Frontal cortex (tissue), 4 donors: ENCODE data around the gene POLR2H. TPM values are rescaled to one million over a fixed set of nuclear protein-coding genes. Genes with fewer than 3 reads are reported as not detected.

Experiments used
- DNase-seq, 2 donors: peaks; one replicate each; pipeline ENCODE4 v3.0.0; 2012; ENCODE audit warnings: low spot score in 2 of 2
- FAIRE-seq: peaks from 2 replicates; lab custom pipeline; 2012; peaks lifted over from hg19 to GRCh38; lab: Jason Lieb, UNC
- total RNA-seq: library from RNA; depleted of rRNA; stranded (reverse); fragments of >200 nt; gene quantifications from one replicate; pipeline ENCODE4 v1.2.3, GENCODE V29; 2014
- donor health status: control.
- donor health status: control.
- donor health status: control.

POLR2H gene
- total RNA-seq, 1 donor from 2014 or later = 33.8 TPM

- FAIRE-seq (no peak), DNase-seq (no peak)
These were observed 10.9 kb upstream of the POLR2H start for GRCh38 chr3:184350618-184351017.

DNA sequence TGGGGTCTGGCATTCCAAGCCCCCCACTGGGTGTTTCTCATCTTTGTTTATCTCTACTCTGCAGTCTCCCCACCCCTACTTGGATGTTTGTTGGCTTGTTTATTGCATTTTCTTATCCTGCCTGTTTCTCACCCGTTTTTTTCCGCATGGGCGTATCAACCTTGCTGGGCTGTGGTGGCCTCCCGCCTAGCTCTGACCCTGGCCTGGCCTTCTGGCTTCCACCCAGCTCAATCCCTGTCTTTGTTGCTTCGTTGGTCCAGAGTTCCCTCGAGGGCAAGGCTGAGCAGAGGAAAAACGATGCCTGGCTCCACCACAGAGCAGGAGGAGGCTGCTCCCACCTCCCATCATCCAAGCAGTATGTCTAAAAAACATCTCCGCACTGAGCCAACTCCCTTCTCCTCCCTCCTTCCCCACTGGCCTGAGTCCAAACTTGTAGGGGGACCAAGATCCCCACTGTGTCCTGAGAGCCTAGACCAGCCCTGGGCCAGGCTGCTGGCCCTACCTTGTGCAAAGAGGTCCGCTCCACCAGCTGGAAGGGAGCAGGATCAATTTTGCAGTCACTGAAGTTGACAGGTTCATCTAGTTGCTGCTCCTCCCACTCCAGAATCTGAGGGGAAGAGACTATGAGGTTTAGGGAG lies 9.9 kb upstream of the POLR2H start:
- FAIRE-seq = no peak
- no peak for DNase-seq

DNA sequence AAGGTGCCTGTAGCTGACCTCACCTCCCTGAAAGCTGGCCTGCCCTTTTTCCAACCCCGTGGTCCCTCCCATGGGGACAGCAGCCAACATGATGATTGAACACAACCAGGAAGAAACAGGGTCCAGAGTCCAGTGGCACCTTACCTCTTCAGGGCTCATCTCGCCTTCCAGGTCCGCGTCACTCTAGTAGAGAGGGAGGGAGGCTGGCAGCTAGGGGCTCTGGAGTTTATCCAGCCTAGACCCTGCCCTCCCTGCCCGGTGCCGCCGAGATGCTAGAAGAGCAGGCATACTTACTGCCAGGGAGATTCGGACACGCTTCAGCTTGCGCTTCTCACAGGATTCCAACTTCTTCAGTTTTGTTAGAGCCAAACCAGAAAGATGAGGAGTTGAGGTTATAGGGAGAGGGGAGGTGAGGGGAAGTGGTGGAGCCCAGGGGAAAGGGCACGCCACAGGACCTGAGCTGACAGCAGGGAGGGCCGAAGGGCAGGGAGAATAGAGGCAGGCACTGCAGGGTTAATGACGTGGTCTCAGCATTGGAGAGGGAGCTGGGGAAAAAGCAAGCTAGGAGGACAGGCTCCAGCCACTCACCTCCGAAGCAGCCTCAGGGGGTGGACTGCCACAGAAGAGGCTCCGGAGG lies 9.2 kb upstream of the POLR2H start:
- DNase-seq (no peak), FAIRE-seq (no peak)

GRCh38 chr3:184352897-184353545 lies 8.5 kb upstream of the POLR2H start:
- FAIRE-seq (no peak), DNase-seq (no peak)

- DNase-seq = no peak
These were observed 8.0 kb upstream of the POLR2H start for GRCh38 chr3:184353546-184353941.

DNA sequence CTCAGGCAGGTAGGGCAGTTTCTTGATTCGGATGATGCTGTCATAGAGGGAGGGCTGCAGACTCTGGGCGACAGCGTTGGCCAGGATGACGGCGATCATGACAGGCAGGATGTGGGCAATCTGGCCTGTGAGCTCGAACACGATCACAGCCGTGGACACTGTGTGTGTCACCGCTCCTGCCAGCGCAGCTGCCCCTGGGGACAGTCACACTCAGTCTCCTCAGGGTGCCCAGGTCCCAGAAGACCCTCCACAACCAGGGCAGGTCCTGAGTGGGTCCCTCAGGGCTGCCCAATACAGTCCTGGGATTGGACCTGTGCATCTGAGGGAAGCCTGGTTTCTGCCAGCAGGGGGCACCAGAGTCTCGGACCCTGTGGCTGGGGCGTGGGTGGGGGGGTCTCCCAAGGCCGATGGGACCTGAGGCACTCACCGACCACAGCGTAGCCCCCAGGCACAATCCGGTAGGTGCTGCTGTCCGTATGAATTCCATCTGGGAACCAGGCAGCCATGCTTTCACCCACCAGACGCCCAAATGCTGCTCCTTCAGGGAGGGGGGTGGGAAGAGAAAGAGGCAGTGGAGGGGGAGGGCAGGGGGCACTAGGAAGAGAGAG lies 7.3 kb upstream of the POLR2H start:
- DNase-seq (no peak), FAIRE-seq (no peak)

More at GRCh38 chr3:184353546-184353941, 8.0 kb upstream of the POLR2H start:
- FAIRE-seq = no peak

GRCh38 chr3:184354754-184355153 lies 6.8 kb upstream of the POLR2H start:
- DNase-seq (no peak), FAIRE-seq (no peak)

GRCh38 chr3:184355261-184356040 lies 6.1 kb upstream of the POLR2H start:
- no peak for FAIRE-seq

GRCh38 chr3:184357248-184358123 lies 4.0 kb upstream of the POLR2H start:
- no peak for DNase-seq
- no peak for FAIRE-seq

More at GRCh38 chr3:184355261-184356040, 6.1 kb upstream of the POLR2H start:
- DNase-seq = no peak

GRCh38 chr3:184358124-184358767 lies 3.3 kb upstream of the POLR2H start:
- DNase-seq = no peak
- no peak for FAIRE-seq

DNA sequence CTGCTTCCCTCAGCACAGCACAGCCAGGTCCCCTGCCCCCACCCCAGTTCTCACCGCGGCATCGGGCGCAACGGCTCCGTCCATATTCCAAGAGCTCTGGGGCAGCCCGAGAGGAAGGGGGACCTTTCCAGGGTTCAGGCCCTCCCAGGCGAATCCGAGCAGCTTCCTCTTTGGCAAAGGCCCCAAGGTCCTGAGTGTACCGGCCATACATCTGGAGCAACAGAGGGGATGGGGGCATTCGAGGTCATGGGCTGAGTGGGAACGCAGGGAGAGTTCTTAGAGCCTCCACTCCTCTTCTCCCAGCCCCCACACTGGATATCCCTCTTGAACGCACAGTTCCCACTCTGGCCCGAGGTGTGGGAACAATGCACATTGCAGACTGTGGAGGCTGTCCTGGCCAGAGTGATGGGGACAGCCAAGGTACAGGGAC lies 2.6 kb upstream of the POLR2H start:
- FAIRE-seq = no peak
- no peak for DNase-seq

DNA sequence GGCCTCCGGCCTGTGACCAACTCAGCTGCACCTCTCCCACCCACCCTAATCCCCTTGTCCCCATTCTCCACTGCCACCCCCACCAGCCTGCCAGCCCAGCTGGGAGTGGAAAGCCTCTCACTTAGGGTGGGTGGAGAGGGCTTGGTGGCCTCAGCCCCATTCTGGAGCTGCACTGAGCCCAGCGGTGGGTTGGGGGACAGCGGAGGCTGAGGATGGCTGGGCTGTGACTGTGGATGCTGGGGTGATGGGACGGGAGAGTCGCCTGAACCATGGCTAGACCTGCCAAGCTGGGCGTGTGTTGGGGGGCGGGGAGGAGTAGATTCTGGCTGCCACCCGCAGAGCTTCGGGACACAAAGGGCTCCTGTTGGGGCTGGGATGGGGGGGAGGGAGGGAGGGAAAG lies 1.9 kb upstream of the POLR2H start:
- DNase-seq (no peak), FAIRE-seq (no peak)

GRCh38 chr3:184360070-184360928 lies 1.2 kb upstream of the POLR2H start:
- DNase-seq (no peak), FAIRE-seq (no peak)

GRCh38 chr3:184360929-184361531 lies 480 bp upstream of the POLR2H start:
- FAIRE-seq = no peak
- no peak for DNase-seq

DNA sequence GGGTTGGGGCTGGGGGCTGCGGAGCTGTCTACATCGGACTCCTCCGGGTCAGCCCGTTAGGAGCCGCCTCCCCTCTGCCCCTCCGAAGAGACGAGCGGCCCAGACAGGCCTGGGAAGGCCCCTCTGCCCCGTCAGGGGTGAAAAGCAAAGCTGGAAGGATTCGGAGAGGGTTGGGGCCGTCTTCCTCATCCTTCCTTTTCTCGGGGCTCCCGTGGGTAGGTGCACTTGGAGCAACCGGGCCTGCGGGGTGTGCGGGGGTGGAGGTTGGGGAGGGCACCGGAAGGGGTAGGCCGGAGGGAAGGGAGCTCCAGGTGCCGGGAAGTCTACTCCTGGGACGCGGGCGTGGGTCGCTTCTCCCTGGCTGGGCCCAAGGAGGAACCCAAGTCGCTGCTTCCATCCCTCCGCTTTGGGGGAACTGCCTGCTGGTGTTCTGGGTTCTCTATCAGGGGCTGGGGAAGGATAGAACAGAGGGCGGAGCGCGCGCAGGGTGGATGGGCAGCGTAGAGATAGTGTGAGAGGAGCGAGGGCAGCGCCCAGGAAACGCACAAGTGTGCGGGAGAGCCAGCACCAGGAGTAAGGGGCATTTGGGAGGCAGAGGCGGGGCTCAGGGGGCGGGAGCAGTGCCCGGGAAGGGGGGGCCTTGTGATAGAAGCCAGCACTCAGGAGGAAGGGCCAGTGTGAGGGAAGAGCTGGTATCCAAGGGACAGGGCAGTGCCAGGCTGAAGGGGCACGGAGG lies 590 bp downstream of the POLR2H start:
- DNase-seq (peak; percentile 64 to 70), FAIRE-seq (no peak)

- FAIRE-seq (no peak), DNase-seq (peak; percentile 84 to 89)
These were observed 1.4 kb downstream of the POLR2H start for GRCh38 chr3:184362668-184363546.
